ENCODE data around the gene TMED1. TPM values are rescaled to one million over a fixed set of nuclear protein-coding genes. Genes with fewer than 3 reads are reported as not detected.
"Not testable (repeated sequence)": the region's sequence is repeated elsewhere in the genome, so short reads cannot be mapped to it uniquely, and the experiment has no call there.

The TMED1 gene
- total RNA-seq, 1 donor from 2014 or later, result 20.4 TPM

- Histone ChIP-seq H3K27me3 (no peaks in the 10 kb centered on the region), H3K36me3 (no peaks in the 10 kb centered on the region), H3K4me3 (no peak overlapping the region), H3K27ac (no peak overlapping the region), H3K9me3 (no peaks in the 10 kb centered on the region), H3K4me1 (peaks cover 93% of the 10 kb centered on the region)
- no peak for DNase-seq (ENCODE audit: extremely low spot score in 2 of 2)
- intact Hi-C loops (cut with DNase I), result loop anchor here (10.0 kb wide), 1 partner anchor 47 kb away; the partner anchor contains the start of genes TIMM29 and YIPF2
- TF ChIP-seq POLR2A (IDR thresholded peaks at IDR 0.05), result no peak
- TF ChIP-seq CTCF (IDR thresholded peaks at IDR 0.05), result no peak
- TF ChIP-seq POLR2AphosphoS5 (IDR thresholded peaks at IDR 0.05; ENCODE audit: insufficient read depth in 1 of 2, low read depth in 1 of 2), result no peak
Measured at GRCh38 chr19:10878253-10878652, 42.2 kb upstream of the TMED1 start.

GRCh38 chr19:10877608-10878007 is 41.6 kb upstream of the TMED1 start:
- H3K27ac ChIP-seq; H3K36me3 ChIP-seq; H3K9me3 ChIP-seq; DNase-seq (ENCODE audit: extremely low spot score in 2 of 2); H3K4me3 ChIP-seq; H3K27me3 ChIP-seq: not testable (repeated sequence)
- intact Hi-C loops (cut with DNase I), result loop anchor here (10.0 kb wide), 1 partner anchor 47 kb away; the partner anchor contains the start of genes TIMM29 and YIPF2
- H3K4me1 ChIP-seq, result peaks cover 93% of the 10 kb centered on the region

- Histone ChIP-seq H3K4me3 (no peak overlapping the region), H3K27ac (no peak overlapping the region), H3K9me3 (no peaks in the 10 kb centered on the region), H3K4me1 (peaks cover 90% of the 10 kb centered on the region), H3K36me3 (no peaks in the 10 kb centered on the region), H3K27me3 (no peaks in the 10 kb centered on the region)
- intact Hi-C loops (cut with DNase I), result loop anchor here (10.0 kb wide), 1 partner anchor 48 kb away; the partner anchor contains the start of genes TIMM29 and YIPF2
- no peak for DNase-seq (ENCODE audit: extremely low spot score in 2 of 2)
- no peak for TF ChIP-seq CTCF (IDR thresholded peaks at IDR 0.05)
- TF ChIP-seq POLR2A (IDR thresholded peaks at IDR 0.05), result no peak
- TF ChIP-seq POLR2AphosphoS5 (IDR thresholded peaks at IDR 0.05; ENCODE audit: insufficient read depth in 1 of 2, low read depth in 1 of 2), result no peak
Measured at GRCh38 chr19:10876459-10877240, 40.6 kb upstream of the TMED1 start.

GRCh38 chr19:10874024-10874423 is 38.0 kb upstream of the TMED1 start:
- TF ChIP-seq POLR2AphosphoS5 (IDR thresholded peaks at IDR 0.05; ENCODE audit: insufficient read depth in 1 of 2, low read depth in 1 of 2) (no peak), CTCF (IDR thresholded peaks at IDR 0.05) (no peak), POLR2A (IDR thresholded peaks at IDR 0.05) (no peak)
- H3K4me1 ChIP-seq, result peaks cover 66% of the 10 kb centered on the region
- DNase-seq (ENCODE audit: extremely low spot score in 2 of 2), result no peak
- no peak overlapping the region for H3K4me3 ChIP-seq
- no peak overlapping the region for H3K27ac ChIP-seq
- no peaks in the 10 kb centered on the region for H3K27me3 ChIP-seq
- intact Hi-C loops (cut with DNase I), result loop anchor here (10.0 kb wide), 1 partner anchor 51 kb away; the partner anchor contains the start of genes TIMM29 and YIPF2
- H3K9me3 ChIP-seq, result no peaks in the 10 kb centered on the region
- H3K36me3 ChIP-seq, result no peaks in the 10 kb centered on the region

GRCh38 chr19:10872546-10873107 is 36.6 kb upstream of the TMED1 start:
- intact Hi-C loops (cut with DNase I), result loop anchor here (10.0 kb wide), 1 partner anchor 52 kb away; the partner anchor contains the start of genes TIMM29 and YIPF2
- H3K4me1 ChIP-seq, result peaks cover 52% of the 10 kb centered on the region
- H3K36me3 ChIP-seq, result no peaks in the 10 kb centered on the region
- no peaks in the 10 kb centered on the region for H3K9me3 ChIP-seq
- no peak for DNase-seq (ENCODE audit: extremely low spot score in 2 of 2)
- no peaks in the 10 kb centered on the region for H3K27me3 ChIP-seq
- H3K4me3 ChIP-seq, result peak overlapping the region; percentile 91 to 99
- peak overlapping the region; percentile 94 for H3K27ac ChIP-seq
- no peak for TF ChIP-seq POLR2A (IDR thresholded peaks at IDR 0.05)
- TF ChIP-seq CTCF (IDR thresholded peaks at IDR 0.05), result no peak
- TF ChIP-seq POLR2AphosphoS5 (IDR thresholded peaks at IDR 0.05; ENCODE audit: insufficient read depth in 1 of 2, low read depth in 1 of 2), result no peak

Measured in vagina (tissue), 2 donors.